ENCODE measurements around the gene METRNL. TPM values are rescaled to one million over a fixed set of nuclear protein-coding genes. Genes with fewer than 3 reads are reported as not detected.

METRNL gene
- polyA plus RNA-seq, 3 donors = 13.1 to 133 (median 29.8) TPM

GRCh38 chr17:83064021-83064731, 15.2 kb upstream of the METRNL start:
- Histone ChIP-seq H3K27me3 (ENCODE audit: control insufficient read depth in 2 of 2, insufficient read depth in 2 of 2, low read length in 2 of 2) (peaks cover 0 to 5% of the 10 kb centered on the region in 2 donors), H3K4me1 (ENCODE audit: control insufficient read depth in 1 of 2, insufficient read depth in 2 of 2, low read length in 2 of 2) (peaks cover 5 to 6% of the 10 kb centered on the region in 2 donors), H3K79me2 (ENCODE audit: insufficient read depth, low read length) (no peaks in the 10 kb centered on the region), H2AFZ (ENCODE audit: insufficient read depth, low read depth, low read length, poor library complexity, severe bottlenecking) (no peak overlapping the region), H3K9me3 (replicated peaks in 1 of 2; ENCODE audit: control insufficient read depth in 1 of 2, insufficient read depth in 1 of 2, low read length in 2 of 2) (no peaks in the 10 kb centered on the region), H3K27ac (ENCODE audit: low read depth in 1 of 2, low read length in 2 of 2) (no peak overlapping the region), H3K36me3 (replicated peaks in 1 of 2; ENCODE audit: control insufficient read depth in 1 of 2, insufficient read depth in 2 of 2, low read length in 2 of 2) (no peaks in the 10 kb centered on the region), H3K4me3 (replicated peaks in 1 of 3; ENCODE audit: low read depth in 2 of 3, low read length in 3 of 3) (no peak overlapping the region), H3K4me2 (replicated peaks; ENCODE audit: extremely low read depth, low read length, poor library complexity, severe bottlenecking) (no peak overlapping the region), H4K20me1 (ENCODE audit: insufficient read depth, low read length) (no peaks in the 10 kb centered on the region), H3K9ac (ENCODE audit: insufficient read depth, low read length, poor library complexity, severe bottlenecking) (no peak overlapping the region)
- Mint-ChIP-seq H3K4me1 (peaks cover 12% of the 10 kb centered on the region), H3K27me3 (ENCODE audit: low read depth in 3 of 3) (peaks cover 8 to 30% (median 9%) of the 10 kb centered on the region in 3 donors), H3K4me3 (no peak overlapping the region), H3K9me3 (peaks cover 0 to 4% (median 0%) of the 10 kb centered on the region in 7 donors), H3K36me3 (no peaks in the 10 kb centered on the region), H3K27ac (no peak overlapping the region)
- intact Hi-C loops (cut with micrococcal nuclease) = no loop called here
- no peak for DNase-seq
- WGBS (ENCODE audit: insufficient coverage) = 99% methylated on average over 16 of the region's 18 CpGs
- TF ChIP-seq CTCF (IDR thresholded peaks at IDR 0.05) = no peak

GRCh38 chr17:83064732-83065659, 14.4 kb upstream of the METRNL start:
- Mint-ChIP-seq H3K36me3 (no peaks in the 10 kb centered on the region), H3K4me3 (no peak overlapping the region), H3K9me3 (peaks cover 0 to 4% (median 0%) of the 10 kb centered on the region in 7 donors), H3K27me3 (ENCODE audit: low read depth in 3 of 3) (peaks cover 7 to 32% (median 11%) of the 10 kb centered on the region in 3 donors), H3K4me1 (peaks cover 14% of the 10 kb centered on the region), H3K27ac (peak overlapping the region in 2 of 7 donors; percentile 35 to 50)
- H3K79me2 ChIP-seq (ENCODE audit: insufficient read depth, low read length) = no peaks in the 10 kb centered on the region
- H4K20me1 ChIP-seq (ENCODE audit: insufficient read depth, low read length) = no peaks in the 10 kb centered on the region
- no peak for DNase-seq
- H3K36me3 ChIP-seq (replicated peaks in 1 of 2; ENCODE audit: control insufficient read depth in 1 of 2, insufficient read depth in 2 of 2, low read length in 2 of 2) = no peaks in the 10 kb centered on the region
- intact Hi-C loops (cut with micrococcal nuclease) = no loop called here
- no peak overlapping the region for H3K4me2 ChIP-seq (replicated peaks; ENCODE audit: extremely low read depth, low read length, poor library complexity, severe bottlenecking)
- no peaks in the 10 kb centered on the region for H3K9me3 ChIP-seq (replicated peaks in 1 of 2; ENCODE audit: control insufficient read depth in 1 of 2, insufficient read depth in 1 of 2, low read length in 2 of 2)
- no peak overlapping the region for H3K27ac ChIP-seq (ENCODE audit: low read depth in 1 of 2, low read length in 2 of 2)
- peaks cover 5 to 6% of the 10 kb centered on the region in 2 donors for H3K4me1 ChIP-seq (ENCODE audit: control insufficient read depth in 1 of 2, insufficient read depth in 2 of 2, low read length in 2 of 2)
- WGBS (ENCODE audit: insufficient coverage) = 93% methylated on average over 26 of the region's 37 CpGs
- H3K4me3 ChIP-seq (replicated peaks in 1 of 3; ENCODE audit: low read depth in 2 of 3, low read length in 3 of 3) = no peak overlapping the region
- H3K27me3 ChIP-seq (ENCODE audit: control insufficient read depth in 2 of 2, insufficient read depth in 2 of 2, low read length in 2 of 2) = peaks cover 0 to 5% of the 10 kb centered on the region in 2 donors
- TF ChIP-seq CTCF (IDR thresholded peaks at IDR 0.05) = no peak
- H2AFZ ChIP-seq (ENCODE audit: insufficient read depth, low read depth, low read length, poor library complexity, severe bottlenecking) = no peak overlapping the region
- no peak overlapping the region for H3K9ac ChIP-seq (ENCODE audit: insufficient read depth, low read length, poor library complexity, severe bottlenecking)

All from CD14-positive monocyte (primary cell).